ENCODE results near the gene FADS2.

DNA sequence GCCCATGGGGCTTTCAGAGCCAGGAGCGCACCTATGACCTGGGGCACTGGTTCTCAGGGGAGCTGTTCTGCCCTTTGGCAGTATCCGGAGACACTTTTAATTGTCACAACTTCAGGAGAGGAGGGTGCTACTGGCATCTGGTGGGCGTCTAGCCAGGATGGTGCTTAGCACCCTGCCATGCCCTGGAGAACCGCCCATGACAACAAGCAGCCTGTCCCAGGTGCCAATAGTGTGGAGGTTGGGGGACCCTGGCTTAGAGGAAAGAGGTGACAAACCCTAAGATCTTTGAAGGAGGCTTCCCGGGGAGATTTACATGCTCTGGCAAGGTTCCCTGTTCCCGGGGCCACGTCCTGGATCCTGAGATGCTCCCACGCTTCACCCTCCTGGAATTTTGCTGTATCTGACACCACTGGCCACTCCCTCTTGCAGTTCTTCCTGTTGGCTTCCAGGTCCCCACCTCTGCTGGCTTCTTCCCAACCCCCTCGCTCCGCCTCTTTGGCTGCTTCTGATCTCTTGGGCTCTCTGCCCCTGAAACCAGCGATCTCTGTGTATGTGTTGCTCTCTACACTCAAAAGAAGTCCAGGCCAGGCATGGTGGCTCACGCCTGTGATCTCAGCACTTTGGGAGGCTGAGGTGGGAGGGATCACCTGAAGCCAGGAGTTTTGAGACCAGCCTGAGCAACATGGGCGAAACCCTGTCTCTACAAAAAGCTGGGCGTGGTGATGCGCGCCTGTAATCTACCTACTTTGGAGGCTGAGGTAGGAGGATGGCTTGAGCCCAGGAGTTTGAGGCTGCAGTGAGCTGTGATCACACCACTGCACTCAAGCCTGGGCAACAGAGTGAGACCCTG lies 32.2 kb downstream of the FADS2 start:
- TF ChIP-seq, protein P1, sequence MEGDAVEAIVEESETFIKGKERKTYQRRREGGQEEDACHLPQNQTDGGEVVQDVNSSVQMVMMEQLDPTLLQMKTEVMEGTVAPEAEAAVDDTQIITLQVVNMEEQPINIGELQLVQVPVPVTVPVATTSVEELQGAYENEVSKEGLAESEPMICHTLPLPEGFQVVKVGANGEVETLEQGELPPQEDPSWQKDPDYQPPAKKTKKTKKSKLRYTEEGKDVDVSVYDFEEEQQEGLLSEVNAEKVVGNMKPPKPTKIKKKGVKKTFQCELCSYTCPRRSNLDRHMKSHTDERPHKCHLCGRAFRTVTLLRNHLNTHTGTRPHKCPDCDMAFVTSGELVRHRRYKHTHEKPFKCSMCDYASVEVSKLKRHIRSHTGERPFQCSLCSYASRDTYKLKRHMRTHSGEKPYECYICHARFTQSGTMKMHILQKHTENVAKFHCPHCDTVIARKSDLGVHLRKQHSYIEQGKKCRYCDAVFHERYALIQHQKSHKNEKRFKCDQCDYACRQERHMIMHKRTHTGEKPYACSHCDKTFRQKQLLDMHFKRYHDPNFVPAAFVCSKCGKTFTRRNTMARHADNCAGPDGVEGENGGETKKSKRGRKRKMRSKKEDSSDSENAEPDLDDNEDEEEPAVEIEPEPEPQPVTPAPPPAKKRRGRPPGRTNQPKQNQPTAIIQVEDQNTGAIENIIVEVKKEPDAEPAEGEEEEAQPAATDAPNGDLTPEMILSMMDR (IDR thresholded peaks at IDR 0.05; ENCODE audit: low read depth, low read length, poor library complexity, severe bottlenecking): no peak
- no peak for TF ChIP-seq EZH2phosphoT487 (IDR thresholded peaks at IDR 0.05; ENCODE audit: borderline replicate concordance, low read length)
